ENCODE measurements around the gene KMT2E. TPM values are rescaled to one million over a fixed set of nuclear protein-coding genes. Genes with fewer than 3 reads are reported as not detected.

The KMT2E gene
- total RNA-seq, 1 experiment from 2014 or later: 54.3 TPM

DNA sequence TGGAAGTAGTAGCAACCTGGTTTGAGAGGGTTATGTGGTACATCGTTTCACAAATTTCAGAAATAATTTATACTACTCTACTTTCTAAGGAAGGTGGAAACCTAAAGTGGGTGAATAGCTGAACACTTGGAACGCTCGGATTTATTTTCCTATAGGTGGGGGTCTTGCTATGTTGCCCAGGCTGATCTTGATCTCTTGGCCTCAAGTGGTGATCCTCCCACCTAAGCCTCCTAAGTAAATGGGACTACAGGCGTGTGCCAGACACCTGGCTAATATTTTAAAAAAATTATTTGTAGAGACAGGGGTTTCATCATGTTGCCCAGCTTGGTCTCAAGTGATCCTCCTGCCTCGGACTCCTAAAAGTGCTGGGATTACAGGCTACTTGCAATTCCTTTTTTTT is 6.7 kb upstream of the KMT2E start:
- no peak for DNase-seq (ENCODE audit: low spot score)

DNA sequence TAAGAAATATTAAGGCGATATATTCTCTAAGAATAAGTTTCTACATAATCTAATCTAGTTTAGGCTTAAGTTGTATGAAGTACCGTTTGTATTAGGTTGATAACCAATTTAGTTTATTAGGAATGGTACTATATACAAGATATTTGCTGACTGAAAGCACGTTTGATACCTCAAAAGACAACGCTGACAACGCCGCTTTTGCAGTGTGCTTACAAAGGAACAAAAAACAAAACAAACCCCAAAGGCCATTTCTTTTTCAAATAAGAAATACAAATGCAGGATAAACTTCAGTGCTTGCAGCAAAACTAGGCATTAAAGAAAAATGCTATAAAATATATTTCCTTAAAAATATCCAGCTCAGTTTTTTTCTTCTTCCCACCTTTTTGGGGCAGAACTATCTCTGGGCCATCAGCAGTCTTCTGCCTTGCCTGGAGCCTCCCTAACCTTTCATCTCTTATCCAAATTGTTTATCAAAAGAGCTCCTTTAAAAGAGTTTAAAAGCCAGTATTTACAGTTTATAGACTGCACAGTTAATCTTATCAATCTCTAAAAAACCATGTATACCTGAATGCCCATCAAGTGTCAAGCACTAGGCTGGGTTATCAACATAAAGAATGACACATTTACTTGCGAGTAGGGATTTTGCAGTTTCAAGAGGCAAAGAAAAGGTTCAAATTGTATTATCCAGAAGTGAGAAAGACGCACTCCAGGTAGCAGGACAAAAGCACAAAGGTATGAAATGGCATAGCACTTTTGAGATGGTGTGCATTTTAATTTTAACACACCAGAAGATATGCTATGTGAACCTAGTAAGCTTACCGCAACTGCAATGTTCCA is 4.1 kb upstream of the KMT2E start:
- DNase-seq (ENCODE audit: low spot score): no peak

DNA sequence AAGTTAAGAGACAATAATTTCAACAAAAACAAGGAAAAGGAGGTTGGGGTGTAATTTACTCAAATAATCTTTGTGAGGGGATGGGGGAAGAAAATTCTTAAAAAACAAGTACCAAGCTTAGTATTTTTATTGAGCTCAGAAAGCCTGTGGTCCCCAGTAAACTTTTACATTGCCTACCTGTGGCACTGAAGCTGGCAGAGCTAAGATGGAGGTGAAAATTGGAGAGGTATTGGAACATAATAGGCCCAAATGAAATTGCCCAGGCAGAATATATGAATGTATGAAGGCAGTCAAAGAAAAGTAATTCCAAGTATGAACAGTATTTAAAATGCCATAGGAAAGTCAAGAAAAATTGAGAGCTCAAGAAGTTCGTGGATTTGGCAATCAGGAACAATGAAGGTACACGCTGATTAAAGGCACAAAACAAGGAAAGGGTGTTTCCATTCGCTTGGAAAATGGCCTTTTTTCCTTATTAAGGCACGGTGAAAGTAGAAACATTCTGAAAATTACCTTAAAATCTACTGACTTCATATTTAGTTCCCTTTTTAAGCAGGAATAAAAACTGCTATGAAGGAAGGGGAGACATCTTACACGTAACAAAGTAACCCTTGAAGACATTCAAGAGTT is 3.4 kb upstream of the KMT2E start:
- DNase-seq (ENCODE audit: low spot score): peak; percentile 48

DNA sequence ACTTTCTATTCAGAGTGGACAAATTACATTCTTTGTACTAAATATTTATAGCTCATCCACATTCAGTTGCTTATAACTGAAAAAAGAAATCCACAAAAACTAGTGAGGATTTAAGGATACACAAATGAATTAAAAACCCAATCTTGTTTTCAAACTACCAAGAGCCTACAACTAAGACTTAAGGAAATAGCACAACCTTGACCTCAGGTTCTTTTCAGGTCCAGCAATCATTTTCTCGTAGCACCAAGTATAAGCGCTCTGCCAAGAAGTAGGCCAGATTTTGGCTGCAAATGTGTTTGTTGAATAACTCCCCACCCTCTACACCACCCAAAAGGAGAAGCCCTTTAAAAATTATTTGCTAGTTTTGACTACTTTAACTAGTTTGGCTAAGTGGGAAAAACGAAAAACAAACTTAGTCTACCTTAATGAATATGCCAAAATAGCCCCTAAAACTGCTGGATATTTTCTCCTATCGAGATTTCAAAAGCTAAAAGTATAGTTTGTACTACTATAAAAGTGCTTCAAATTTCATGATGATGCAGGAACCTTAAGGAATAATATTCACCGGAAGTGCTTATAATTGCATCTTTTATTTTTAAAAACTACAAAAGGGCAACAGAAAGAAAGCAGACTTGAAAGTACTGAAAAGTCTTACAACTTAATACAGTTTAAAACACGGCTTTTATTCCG is 2.7 kb upstream of the KMT2E start:
- peak; percentile 66 for DNase-seq (ENCODE audit: low spot score)

DNA sequence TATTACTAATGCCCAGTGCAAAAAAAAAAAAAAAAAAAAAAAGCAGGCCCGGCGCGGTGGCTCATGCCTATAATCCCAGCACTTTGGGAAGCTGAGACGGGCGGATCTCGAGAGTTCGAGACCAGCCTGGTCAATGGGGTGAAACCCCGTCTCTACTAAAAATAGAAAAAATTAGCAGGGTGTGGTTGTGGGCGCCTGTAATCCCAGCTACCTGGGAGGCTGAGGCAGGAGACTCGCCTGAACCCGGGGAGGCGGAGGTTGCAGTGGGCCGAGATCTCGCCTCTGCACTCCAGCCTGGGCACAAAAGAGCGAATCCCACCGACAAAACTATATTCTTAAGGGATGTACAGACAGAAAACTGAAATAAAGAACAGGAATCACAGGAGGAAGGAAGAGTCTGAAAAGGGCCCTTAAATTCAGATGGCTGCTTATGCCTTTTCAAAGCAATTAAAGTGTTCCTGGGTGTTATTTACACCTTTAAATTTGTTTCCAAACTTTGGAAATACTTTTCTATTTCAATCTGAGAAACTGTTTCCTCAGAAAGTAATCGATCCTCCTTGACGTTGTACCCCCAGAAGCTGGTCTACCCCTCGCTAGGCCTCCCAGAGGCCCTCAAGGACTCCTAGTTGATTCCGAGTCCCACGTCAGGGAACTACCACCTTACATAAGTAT is 2.0 kb upstream of the KMT2E start:
- DNase-seq (ENCODE audit: low spot score): peak; percentile 47

DNA sequence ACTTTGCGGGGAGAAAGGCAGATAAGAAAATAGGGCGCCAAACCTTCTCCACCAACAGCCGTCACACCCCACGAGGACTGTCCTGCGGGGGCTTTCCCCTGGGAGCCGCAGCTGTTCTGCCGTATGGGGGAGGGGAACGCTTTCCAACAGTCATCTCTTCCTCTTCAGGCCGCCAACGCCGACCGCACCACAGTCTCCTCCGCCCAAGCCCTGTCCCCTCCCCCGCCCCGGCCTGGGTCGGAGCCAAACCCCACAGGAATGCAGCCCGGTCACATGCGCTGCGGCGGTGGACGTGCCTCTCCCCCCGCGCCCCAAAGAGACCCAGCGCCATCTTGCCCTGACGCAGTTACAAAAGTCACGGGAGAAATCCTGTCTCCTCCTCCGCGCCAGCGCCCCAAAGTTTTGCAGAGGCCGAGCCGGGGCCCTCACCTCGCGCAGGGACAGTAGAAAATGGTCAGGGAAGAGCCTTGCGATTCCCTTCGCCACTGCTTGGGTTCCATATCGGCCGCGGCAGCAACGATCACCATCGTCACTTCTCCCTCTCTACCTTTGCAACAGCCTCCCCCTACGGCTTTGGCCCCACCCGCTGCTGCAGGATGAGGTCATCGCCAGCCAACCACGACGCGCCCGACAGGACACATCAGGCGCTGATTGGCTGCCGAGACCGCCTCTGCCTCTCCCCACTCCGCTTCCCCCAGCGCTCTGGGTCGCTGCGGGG is 1.3 kb upstream of the KMT2E start:
- DNase-seq (ENCODE audit: low spot score): peak; percentile 99

DNA sequence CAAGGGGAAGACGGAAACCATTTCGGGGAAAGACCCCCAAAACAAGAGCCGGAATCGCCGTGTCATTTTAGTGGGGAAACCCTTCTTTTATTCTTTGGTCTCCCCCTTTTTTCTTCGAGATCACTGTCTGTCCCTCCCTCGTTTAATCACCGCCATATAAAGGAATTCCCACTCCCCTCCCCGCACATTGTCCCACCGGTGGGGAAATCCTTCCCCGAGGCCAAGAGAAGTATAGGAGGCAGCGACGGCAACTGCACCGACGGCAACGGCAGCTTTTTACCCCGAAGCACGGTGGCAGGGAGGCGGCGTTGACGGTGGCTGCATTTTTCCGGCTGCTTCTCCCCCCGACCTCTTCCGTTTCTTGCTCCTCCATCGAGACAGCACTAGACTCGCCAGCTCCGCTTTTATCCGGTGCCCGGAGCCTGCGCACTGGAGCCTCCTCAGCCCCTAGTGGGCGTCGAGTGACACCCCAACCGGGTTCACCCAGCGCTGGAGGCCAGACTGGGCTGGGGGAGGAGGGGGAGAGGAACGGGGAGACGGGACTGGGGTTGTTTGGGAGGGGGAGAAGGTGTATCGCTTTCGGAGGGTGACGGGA is 687 bp upstream of the KMT2E start:
- DNase-seq (ENCODE audit: low spot score): peak; percentile 97

DNA sequence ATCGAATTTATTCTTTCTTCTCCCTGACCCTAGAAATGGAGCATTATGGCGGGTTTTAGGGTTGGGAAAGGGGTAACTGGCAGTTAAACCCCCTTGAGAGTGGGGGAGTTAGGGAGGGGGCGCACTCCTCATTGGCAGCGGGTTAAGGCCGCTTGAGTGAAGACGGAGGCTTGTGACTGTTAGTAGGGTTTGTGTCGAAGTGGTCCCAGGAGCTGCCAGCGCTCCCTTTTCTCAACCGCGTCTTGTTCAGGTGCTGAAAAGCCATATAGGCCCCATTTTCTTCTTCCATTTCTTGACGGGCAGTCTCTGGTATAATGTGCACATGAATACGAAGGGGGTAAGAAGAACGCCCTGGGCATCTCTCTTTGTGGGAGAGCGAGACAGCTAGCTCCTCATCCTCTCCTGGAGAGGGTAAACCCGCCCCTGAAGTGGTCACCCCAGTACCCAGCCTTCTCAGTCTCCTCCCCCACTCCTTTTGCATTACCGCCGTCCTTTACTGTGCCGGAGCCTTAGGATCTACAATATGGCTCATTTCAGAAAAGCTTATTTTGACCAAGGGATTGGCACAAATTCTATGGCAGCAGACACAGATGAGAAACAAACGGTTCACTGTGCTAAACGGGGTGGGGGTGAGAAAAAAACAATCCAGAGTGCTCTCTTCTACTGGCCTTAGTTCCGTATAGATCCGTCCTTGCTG is 836 bp downstream of the KMT2E start:
- DNase-seq (ENCODE audit: low spot score): peak; percentile 81

DNA sequence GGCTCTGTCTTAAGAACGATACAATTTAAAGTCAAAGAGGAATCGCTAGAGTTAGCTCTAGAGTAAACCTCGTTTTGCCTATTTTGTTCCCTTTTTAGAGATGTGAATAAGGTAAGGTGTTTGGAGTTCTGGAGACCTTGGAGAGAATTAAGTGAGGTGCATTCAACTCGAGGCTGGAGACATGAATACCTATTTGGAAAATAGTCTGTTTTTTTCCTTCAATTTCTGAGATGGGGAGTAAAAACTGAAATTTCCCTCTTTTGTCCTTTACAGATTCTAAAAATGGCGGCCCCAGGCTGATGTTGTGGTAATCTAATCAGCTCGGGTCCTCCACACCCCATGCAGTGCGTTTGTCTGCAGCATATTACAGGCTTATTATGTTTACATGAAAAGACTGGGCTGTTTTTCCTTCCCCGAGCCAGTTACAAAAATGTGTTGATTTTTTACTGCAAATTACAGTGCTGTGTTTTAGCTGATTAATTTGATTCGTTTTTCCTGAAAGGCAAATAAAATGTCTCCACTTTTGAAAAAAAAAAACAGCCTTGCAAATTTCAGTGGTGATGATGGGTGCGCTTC is 1.5 kb downstream of the KMT2E start:
- peak; percentile 63 for DNase-seq (ENCODE audit: low spot score)

DNA sequence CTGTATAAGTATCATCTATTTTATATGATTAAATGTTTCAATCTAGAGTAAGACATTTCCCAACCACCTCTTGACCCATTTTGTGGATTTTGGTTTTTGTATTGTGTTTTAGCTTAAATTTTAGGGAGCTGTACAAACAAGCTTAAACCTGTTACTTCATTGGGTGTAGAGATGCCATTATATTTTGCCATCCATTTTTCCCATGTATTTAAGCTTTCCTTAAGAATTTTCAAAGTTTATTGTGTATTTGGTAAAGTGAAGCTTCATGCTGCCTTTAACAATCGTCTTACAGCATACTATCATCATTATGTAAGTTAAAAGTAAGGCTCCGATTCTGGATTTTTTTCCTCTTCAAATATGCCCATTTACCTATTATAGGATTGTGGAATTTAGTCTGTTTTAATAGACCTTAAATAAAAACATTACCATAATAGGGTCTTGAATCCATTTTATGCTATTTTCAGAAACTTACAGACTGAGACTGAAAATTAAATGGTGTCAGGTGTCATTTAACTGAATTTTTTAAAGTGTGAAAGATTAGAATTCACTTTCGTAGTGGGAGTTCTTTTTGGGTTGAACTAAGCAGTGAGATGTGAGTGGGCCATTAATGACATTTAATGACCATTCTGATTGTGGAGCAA is 2.2 kb downstream of the KMT2E start:
- DNase-seq (ENCODE audit: low spot score): peak; percentile 51

DNA sequence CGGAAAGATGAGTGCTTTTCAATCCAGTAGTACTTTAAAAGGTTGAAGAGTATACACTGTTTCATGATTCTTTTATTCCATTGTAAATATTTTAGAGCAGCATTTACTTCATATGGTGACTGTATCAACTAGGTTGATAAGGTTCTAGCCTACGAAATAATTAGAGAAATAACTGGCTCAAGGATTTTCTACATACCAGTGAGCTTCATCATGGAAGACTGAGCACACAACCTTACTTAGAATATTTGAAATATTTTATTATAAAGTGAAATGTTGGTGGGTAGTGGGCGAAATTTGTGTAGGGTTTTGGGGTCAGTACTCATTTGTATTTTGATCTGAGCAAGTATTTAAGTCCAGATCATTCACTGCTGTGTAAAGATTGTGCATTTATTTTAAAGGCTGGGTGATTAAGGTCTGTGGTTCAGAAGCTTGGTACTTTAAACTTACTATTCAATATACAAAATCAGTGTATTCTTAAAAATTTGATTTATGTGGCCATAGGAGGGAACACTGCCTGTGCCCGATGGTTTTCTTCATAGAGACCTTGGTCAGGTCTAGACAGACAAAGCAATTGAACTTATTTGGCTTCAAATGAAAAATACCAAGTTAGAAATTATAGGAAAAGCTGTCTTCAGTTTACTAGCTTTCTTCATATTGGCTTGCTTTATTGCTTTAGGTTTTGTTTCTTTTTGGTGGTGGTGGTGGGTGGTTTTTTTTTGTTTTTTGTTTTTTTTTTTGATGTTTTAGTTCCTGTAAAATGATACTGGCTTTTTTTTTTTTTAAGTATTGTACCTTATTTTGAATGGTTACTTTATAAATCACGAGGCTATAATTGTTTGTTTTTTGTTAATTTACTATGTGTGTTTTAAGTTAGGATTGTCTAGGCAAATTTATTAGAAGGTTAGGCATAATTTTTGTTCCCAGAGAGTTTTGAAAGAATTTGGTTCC is 3.0 kb downstream of the KMT2E start:
- peak; percentile 34 for DNase-seq (ENCODE audit: low spot score)

DNA sequence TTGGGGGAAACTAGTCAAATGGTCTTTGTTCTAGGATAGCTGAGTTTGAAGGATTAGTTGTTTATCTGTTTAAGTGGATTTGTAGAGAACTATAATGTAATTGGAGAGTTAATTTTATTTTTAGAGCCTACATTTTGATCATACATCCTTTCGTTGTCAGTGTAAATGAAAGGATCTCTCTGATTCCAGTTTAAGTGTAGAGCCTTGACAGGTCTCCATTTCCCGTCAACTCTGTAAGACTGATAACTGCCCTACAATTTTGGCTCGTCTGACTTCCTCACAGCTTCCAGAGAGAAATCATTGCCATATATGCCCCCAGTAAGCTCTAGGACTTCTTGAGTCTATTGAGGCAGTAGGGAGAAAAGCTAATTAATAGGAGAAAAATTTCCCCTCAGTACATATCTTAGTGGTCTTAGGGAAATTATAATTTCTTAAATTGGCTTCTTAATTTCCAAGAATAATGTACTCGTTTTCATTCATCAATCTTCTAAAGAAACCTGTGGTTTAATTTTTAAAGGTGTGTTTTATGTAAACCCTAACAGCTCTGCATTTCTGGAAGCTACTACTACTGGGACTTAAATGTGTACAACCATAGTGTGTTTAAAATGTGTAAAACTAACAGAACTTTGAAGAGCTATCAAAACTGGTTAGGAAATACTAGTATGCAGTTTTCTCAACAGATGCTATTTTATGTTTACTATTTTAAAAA is 3.8 kb downstream of the KMT2E start:
- peak; percentile 48 for DNase-seq (ENCODE audit: low spot score)

DNA sequence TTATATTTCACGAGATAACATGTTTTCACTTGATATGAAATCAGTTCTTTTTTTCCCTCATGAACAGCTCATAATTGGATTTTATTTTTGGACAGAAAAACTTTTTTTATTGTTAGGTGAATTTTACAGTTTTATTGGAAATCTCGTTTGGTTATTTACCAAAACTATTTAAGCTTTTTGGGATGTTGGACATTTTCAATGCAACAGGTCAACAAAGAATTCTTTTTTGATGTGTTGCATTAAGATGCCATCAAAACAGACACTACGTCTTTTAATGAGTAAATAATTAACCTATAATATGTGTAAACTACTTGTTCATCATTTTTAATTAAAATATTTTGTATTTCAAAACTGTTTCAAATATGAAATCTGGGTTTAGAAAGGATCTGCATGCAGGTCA is 5.3 kb downstream of the KMT2E start:
- DNase-seq (ENCODE audit: low spot score): no peak

DNA sequence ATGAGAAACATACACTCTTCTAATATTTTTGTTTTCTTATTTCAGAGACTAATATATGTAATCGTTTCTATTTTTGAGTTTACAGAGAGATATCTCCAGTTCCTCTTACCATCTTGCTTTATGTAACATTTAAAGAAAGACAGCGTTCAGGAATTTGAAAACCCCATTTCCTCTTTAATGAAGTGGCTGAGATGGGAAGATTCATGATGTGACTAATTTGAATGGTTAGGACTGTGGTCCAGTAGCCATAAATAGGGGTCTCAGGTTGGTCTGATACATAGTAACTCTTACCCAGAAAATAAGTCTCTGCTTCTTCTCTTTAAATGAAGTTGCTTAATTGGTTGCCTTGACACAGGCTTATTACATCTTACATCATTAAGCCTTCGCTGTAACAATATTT is 6.9 kb downstream of the KMT2E start:
- no peak for DNase-seq (ENCODE audit: low spot score)

DNA sequence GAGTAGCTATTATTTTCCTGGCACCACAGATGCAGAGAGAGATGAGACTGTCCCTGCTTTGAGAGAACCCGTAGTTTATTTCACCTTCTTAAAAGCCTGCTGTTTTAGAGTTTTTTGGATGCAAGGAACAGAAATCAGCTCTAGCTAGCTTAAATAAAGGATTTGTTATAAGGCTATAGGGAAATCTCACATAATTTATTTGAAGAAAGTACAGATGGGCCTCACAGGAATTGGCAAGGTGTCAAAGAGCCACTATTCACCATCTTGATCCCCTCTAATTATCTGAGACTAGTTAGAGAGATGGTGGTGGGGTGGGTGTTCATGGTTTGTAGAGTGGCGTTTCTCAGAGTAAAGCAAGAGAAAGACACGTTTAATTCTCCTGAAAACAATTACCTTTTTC is 7.3 kb downstream of the KMT2E start:
- DNase-seq (ENCODE audit: low spot score): no peak

DNA sequence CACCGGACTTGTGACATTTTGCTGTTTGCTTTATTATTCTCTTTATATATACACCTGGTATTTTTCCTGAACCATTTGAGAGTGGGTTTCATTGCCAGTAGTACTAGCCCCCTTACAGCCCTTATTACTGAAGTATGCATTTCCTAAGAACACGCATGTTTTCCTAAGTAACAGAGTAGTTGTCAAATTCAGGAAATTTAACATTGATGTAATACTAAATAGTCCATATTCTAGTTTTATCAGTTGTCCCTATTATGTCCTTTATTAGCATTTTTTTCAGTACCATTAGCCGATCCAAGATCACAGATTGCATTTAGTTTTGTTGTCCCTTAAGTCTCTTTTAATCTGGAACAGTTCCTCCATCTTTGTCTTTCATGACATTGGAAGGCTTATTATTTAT is 8.0 kb downstream of the KMT2E start:
- DNase-seq (ENCODE audit: low spot score): no peak

DNA sequence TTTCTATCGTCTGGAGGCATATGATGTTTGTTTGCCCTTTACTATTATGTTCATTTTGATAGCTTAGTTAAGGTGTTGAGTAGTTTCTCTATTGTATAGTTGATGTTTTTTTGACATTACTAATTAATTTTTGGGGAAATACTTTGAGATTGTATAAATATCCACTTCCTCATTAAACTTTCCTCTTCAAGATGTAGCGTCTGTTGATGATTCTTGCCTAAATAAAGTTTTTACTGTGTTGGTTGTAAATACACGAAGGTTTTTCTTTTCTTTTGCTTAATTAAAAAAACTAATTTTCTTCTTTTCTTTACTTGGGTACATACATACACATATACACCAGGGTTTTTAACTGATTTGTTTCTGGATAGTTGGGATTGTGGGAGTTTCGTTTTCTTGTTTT is 8.5 kb downstream of the KMT2E start:
- DNase-seq (ENCODE audit: low spot score): no peak

DNA sequence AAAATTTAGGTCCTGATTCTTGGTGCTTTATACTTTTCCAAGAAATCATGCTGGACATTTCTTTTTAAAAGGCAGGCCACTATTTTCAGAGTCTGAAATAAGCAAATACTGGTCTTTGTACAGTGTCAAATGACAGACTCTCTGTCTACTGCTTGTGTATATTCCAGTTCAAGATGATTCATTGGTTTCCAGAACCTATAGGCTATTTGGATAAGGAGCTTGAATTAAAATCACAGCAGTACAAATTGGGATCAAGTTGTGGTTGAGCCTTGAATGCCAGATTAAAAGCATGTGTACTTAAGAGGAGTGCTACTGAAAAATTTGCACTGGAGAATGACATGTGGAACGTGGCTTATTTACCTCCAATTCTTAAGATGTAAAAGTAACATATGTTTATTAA is 10.7 kb downstream of the KMT2E start:
- no peak for DNase-seq (ENCODE audit: low spot score)
